ENCODE measurements around the gene ATXN7L2.

The ATXN7L2 gene

DNA sequence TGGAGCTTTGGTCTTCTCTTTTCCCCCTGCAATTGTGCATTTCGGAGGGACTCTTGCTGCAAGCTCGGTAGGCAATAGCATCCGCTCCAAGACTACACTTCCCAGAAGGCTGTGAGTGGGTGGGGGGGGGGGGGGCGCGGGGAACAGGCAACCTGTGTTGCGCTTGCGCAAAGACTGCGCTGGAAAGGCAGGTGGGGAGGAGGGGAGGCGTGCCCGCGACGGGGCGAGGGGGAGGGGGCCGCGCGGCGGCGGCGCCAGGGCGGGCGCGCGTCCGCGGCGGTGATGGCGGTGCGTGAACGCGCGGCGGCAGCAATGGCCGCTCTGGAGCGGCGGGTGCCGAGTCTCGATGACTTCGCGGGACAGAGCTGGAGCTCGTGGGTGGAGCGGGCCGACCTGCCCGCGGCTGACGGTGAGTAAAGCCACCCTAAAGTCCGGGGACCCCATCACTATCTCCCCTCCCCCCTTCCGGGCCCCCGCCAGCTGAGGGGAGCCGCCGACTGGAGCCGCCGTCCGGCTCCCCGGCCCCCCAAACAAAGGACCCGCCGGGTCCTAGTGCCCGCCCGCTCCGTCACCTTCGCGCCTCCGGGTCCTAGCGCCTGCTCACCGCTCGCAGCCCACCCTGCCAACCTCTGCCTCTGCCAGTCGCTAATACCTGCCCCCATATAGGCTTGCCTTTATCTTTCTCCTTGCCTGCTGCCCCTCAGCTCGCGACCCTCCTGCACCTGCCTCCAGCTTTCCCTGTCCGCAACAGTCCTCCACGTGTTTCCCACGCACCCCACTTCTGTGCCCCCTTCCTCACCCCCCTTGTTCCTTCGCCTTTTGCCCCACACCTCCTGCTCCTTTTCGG, at the start of gene ATXN7L2 (continued):
- TF ChIP-seq ZNF324 (tag by site-specific recombination; IDR thresholded peaks at IDR 0.05) (peak; percentile 99), ZSCAN23 (tag by site-specific recombination; IDR thresholded peaks at IDR 0.05) (peak; percentile 95), ZNF621 (tag by site-specific recombination; IDR thresholded peaks at IDR 0.05) (no peak), OVOL3 (tag by site-specific recombination; IDR thresholded peaks at IDR 0.05) (peak; percentile 60; the same call in 1 of the 2 replicates), ZNF112 (tag by site-specific recombination; IDR thresholded peaks at IDR 0.05) (no peak), ZNF350 (tag by site-specific recombination; IDR thresholded peaks at IDR 0.05) (no peak), HOXA7 (CRISPR knock-in tag; IDR thresholded peaks at IDR 0.05; ENCODE audit: borderline replicate concordance) (no peak), ZNF701 (tag by site-specific recombination; IDR thresholded peaks at IDR 0.05) (peak; percentile 64; the same call in 1 of the 2 replicates), ZNF302 (tag by site-specific recombination; IDR thresholded peaks at IDR 0.05; ENCODE audit: low read depth) (no peak), ZNF10 (tag by site-specific recombination; IDR thresholded peaks at IDR 0.05) (peak; percentile 92), ZNF837 (tag by site-specific recombination; IDR thresholded peaks at IDR 0.05) (peak; percentile 56; the same call in 1 of the 2 replicates), ZBTB8A (tag by site-specific recombination; IDR thresholded peaks at IDR 0.05) (peak; percentile 77), ZNF585B (tag by site-specific recombination; IDR thresholded peaks at IDR 0.05) (0 out of 2 replicates have a peak, but pooled peaks have one; percentile 22), PRDM1 (tag by site-specific recombination; IDR thresholded peaks at IDR 0.05) (no peak), ZNF660 (tag by site-specific recombination; IDR thresholded peaks at IDR 0.05) (peak; percentile 91)
- TF ChIP-seq, protein P1, sequence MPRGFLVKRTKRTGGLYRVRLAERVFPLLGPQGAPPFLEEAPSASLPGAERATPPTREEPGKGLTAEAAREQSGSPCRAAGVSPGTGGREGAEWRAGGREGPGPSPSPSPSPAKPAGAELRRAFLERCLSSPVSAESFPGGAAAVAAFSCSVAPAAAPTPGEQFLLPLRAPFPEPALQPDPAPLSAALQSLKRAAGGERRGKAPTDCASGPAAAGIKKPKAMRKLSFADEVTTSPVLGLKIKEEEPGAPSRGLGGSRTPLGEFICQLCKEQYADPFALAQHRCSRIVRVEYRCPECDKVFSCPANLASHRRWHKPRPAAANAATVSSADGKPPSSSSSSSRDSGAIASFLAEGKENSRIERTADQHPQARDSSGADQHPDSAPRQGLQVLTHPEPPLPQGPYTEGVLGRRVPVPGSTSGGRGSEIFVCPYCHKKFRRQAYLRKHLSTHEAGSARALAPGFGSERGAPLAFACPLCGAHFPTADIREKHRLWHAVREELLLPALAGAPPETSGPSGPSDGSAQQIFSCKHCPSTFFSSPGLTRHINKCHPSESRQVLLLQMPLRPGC (tag by site-specific recombination; IDR thresholded peaks at IDR 0.05): peak; percentile 84
- TF ChIP-seq, protein P2, sequence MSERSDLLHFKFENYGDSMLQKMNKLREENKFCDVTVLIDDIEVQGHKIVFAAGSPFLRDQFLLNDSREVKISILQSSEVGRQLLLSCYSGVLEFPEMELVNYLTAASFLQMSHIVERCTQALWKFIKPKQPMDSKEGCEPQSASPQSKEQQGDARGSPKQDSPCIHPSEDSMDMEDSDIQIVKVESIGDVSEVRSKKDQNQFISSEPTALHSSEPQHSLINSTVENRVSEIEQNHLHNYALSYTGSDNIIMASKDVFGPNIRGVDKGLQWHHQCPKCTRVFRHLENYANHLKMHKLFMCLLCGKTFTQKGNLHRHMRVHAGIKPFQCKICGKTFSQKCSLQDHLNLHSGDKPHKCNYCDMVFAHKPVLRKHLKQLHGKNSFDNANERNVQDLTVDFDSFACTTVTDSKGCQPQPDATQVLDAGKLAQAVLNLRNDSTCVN (tag by site-specific recombination; optimal IDR thresholded peaks at IDR 0.05): peak; percentile 92
- TF ChIP-seq, protein P3, sequence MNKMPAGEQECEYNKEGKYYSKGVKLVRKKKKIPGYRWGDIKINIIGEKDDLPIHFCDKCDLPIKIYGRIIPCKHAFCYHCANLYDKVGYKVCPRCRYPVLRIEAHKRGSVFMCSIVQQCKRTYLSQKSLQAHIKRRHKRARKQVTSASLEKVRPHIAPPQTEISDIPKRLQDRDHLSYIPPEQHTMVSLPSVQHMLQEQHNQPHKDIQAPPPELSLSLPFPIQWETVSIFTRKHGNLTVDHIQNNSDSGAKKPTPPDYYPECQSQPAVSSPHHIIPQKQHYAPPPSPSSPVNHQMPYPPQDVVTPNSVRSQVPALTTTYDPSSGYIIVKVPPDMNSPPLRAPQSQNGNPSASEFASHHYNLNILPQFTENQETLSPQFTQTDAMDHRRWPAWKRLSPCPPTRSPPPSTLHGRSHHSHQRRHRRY (tag by site-specific recombination; IDR thresholded peaks at IDR 0.05): peak; percentile 76; the same call in 1 of the 2 replicates
- TF ChIP-seq, protein P4, sequence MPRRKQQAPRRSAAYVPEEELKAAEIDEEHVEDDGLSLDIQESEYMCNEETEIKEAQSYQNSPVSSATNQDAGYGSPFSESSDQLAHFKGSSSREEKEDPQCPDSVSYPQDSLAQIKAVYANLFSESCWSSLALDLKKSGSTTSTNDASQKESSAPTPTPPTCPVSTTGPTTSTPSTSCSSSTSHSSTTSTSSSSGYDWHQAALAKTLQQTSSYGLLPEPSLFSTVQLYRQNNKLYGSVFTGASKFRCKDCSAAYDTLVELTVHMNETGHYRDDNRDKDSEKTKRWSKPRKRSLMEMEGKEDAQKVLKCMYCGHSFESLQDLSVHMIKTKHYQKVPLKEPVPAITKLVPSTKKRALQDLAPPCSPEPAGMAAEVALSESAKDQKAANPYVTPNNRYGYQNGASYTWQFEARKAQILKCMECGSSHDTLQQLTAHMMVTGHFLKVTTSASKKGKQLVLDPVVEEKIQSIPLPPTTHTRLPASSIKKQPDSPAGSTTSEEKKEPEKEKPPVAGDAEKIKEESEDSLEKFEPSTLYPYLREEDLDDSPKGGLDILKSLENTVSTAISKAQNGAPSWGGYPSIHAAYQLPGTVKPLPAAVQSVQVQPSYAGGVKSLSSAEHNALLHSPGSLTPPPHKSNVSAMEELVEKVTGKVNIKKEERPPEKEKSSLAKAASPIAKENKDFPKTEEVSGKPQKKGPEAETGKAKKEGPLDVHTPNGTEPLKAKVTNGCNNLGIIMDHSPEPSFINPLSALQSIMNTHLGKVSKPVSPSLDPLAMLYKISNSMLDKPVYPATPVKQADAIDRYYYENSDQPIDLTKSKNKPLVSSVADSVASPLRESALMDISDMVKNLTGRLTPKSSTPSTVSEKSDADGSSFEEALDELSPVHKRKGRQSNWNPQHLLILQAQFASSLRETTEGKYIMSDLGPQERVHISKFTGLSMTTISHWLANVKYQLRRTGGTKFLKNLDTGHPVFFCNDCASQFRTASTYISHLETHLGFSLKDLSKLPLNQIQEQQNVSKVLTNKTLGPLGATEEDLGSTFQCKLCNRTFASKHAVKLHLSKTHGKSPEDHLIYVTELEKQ (tag by site-specific recombination; IDR thresholded peaks at IDR 0.05; ENCODE audit: borderline replicate concordance): peak; percentile 76
- TF ChIP-seq, protein P5, sequence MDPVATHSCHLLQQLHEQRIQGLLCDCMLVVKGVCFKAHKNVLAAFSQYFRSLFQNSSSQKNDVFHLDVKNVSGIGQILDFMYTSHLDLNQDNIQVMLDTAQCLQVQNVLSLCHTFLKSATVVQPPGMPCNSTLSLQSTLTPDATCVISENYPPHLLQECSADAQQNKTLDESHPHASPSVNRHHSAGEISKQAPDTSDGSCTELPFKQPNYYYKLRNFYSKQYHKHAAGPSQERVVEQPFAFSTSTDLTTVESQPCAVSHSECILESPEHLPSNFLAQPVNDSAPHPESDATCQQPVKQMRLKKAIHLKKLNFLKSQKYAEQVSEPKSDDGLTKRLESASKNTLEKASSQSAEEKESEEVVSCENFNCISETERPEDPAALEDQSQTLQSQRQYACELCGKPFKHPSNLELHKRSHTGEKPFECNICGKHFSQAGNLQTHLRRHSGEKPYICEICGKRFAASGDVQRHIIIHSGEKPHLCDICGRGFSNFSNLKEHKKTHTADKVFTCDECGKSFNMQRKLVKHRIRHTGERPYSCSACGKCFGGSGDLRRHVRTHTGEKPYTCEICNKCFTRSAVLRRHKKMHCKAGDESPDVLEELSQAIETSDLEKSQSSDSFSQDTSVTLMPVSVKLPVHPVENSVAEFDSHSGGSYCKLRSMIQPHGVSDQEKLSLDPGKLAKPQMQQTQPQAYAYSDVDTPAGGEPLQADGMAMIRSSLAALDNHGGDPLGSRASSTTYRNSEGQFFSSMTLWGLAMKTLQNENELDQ (tag by site-specific recombination; IDR thresholded peaks at IDR 0.05; ENCODE audit: low read depth): no peak
- TF ChIP-seq, protein P6, sequence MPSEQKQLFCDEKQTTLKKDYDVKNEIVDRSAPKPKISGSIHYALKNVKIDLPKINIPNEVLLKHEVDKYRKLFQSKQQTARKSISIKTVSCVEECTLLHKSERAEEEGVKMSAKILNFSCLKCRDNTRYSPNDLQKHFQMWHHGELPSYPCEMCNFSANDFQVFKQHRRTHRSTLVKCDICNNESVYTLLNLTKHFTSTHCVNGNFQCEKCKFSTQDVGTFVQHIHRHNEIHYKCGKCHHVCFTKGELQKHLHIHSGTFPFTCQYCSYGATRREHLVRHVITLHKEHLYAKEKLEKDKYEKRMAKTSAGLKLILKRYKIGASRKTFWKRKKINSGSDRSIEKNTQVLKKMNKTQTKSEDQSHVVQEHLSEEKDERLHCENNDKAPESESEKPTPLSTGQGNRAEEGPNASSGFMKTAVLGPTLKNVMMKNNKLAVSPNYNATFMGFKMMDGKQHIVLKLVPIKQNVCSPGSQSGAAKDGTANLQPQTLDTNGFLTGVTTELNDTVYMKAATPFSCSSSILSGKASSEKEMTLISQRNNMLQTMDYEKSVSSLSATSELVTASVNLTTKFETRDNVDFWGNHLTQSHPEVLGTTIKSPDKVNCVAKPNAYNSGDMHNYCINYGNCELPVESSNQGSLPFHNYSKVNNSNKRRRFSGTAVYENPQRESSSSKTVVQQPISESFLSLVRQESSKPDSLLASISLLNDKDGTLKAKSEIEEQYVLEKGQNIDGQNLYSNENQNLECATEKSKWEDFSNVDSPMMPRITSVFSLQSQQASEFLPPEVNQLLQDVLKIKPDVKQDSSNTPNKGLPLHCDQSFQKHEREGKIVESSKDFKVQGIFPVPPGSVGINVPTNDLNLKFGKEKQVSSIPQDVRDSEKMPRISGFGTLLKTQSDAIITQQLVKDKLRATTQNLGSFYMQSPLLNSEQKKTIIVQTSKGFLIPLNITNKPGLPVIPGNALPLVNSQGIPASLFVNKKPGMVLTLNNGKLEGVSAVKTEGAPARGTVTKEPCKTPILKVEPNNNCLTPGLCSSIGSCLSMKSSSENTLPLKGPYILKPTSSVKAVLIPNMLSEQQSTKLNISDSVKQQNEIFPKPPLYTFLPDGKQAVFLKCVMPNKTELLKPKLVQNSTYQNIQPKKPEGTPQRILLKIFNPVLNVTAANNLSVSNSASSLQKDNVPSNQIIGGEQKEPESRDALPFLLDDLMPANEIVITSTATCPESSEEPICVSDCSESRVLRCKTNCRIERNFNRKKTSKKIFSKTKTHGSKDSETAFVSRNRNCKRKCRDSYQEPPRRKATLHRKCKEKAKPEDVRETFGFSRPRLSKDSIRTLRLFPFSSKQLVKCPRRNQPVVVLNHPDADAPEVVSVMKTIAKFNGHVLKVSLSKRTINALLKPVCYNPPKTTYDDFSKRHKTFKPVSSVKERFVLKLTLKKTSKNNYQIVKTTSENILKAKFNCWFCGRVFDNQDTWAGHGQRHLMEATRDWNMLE (tag by site-specific recombination; conservative IDR thresholded peaks at IDR 0.05; ENCODE audit: low read depth): no peak; the same call in none of the 2 replicates
